Trophoblast cell (in vitro differentiated cells and primary cell): ENCODE results near the gene PLA1A.

Experiments used
- DNase-seq, 2 donors: peaks; one replicate each; pipeline ENCODE4 v3.0.0-alpha.2; 2016
- H2AFZ ChIP-seq: 2 replicates; pipeline ENCODE4 v1.6.1; 2013; ENCODE audit warnings: low read length, moderate library complexity, mild to moderate bottlenecking; ENCODE audit not compliant: insufficient read depth, poor library complexity
- H2AK5ac ChIP-seq: 2 replicates; pipeline ENCODE4 v1.6.1; 2013; ENCODE audit warnings: mild to moderate bottlenecking, low read length
- H2BK120ac ChIP-seq: 2 replicates; pipeline ENCODE4 v1.6.1; 2013; ENCODE audit warnings: low read length, mild to moderate bottlenecking, moderate library complexity; ENCODE audit not compliant: insufficient read depth, poor library complexity
- H2BK12ac ChIP-seq: 2 replicates; pipeline ENCODE4 v1.6.1; 2013; ENCODE audit warnings: mild to moderate bottlenecking, low read length, moderate library complexity
- H2BK5ac ChIP-seq: 2 replicates; pipeline ENCODE4 v1.6.1; 2013; ENCODE audit warnings: low read length, low read depth, moderate library complexity, mild to moderate bottlenecking; ENCODE audit not compliant: poor library complexity
- H3K14ac ChIP-seq: 2 replicates; pipeline ENCODE4 v1.6.1; 2013; ENCODE audit warnings: mild to moderate bottlenecking, low read length
- H3K18ac ChIP-seq: 2 replicates; pipeline ENCODE4 v1.6.1; 2013; ENCODE audit warnings: mild to moderate bottlenecking, low read length
- H3K23ac ChIP-seq: 2 replicates; pipeline ENCODE4 v1.6.1; 2013; ENCODE audit warnings: low read length
- H3K27ac ChIP-seq: 2 replicates; pipeline ENCODE4 v1.5.1; 2013; ENCODE audit warnings: low read depth, mild to moderate bottlenecking, inconsistent platforms, low read length, moderate library complexity
- H3K27me3 ChIP-seq: 2 replicates; pipeline ENCODE4 v1.6.1; 2013; ENCODE audit warnings: inconsistent platforms, mild to moderate bottlenecking, low read length, moderate library complexity; ENCODE audit not compliant: insufficient read depth
- H3K36me3 ChIP-seq, 2 experiments: 1 replicate in 1 of 2; 2 replicates in 1 of 2; pipeline ENCODE4 v1.6.1; 2013; ENCODE audit warnings: low read length in 2 of 2, mild to moderate bottlenecking in 2 of 2, moderate library complexity in 1 of 2; ENCODE audit not compliant: insufficient read depth in 2 of 2, control insufficient read depth in 1 of 2
- H3K4ac ChIP-seq: 2 replicates; pipeline ENCODE4 v1.6.1; 2013; ENCODE audit warnings: low read depth, mild to moderate bottlenecking, low read length, moderate library complexity
- H3K4me1 ChIP-seq, 2 experiments: 1 replicate in 1 of 2; 2 replicates in 1 of 2; pipeline ENCODE4 v1.6.1; 2013; ENCODE audit warnings: low read length in 2 of 2, mild to moderate bottlenecking in 2 of 2, moderate library complexity in 1 of 2; ENCODE audit not compliant: insufficient read depth in 2 of 2, control insufficient read depth in 1 of 2
- H3K4me2 ChIP-seq: 2 replicates; pipeline ENCODE4 v1.6.1; 2013; ENCODE audit warnings: inconsistent platforms, mild to moderate bottlenecking, low read length, moderate library complexity
- H3K4me3 ChIP-seq: 2 replicates; pipeline ENCODE4 v1.5.1; 2013; ENCODE audit warnings: mild to moderate bottlenecking, low read depth, low read length, inconsistent platforms
- H3K79me1 ChIP-seq: one replicate; pipeline ENCODE4 v1.6.1; 2013; ENCODE audit warnings: low read length
- H3K79me2 ChIP-seq: 2 replicates; pipeline ENCODE4 v1.6.1; 2013; ENCODE audit warnings: low read length, mild to moderate bottlenecking; ENCODE audit not compliant: control insufficient read depth, insufficient read depth, poor library complexity
- H3K9ac ChIP-seq: 2 replicates; pipeline ENCODE4 v1.6.1; 2013; ENCODE audit warnings: mild to moderate bottlenecking, low read length
- H3K9me3 ChIP-seq: 2 replicates; pipeline ENCODE4 v1.6.1; 2013; ENCODE audit warnings: low read depth, mild to moderate bottlenecking, control low read depth, inconsistent platforms, low read length; ENCODE audit not compliant: insufficient read depth
- H4K12ac ChIP-seq: 2 replicates; pipeline ENCODE4 v1.6.1; 2013; ENCODE audit warnings: low read depth, mild to moderate bottlenecking, low read length, moderate library complexity
- H4K8ac ChIP-seq: 2 replicates; pipeline ENCODE4 v1.6.1; 2013; ENCODE audit warnings: low read depth, mild to moderate bottlenecking, low read length, moderate library complexity
- H4K91ac ChIP-seq: one replicate; pipeline ENCODE4 v1.6.1; 2013; ENCODE audit warnings: low read depth, mild to moderate bottlenecking, low read length, moderate library complexity
- WGBS: extraction: QIAGEN DNeasy Blood & Tissue Kit; methylation state at CpG from one replicate; pipeline ENCODE4 v1.1.7; 2013; ENCODE audit warnings: missing lambda C conversion rate; ENCODE audit not compliant: insufficient read length, insufficient coverage; ENCODE audit errors: extremely low coverage; 5-methylcytosine and 5-hydroxymethylcytosine counted together

Gene PLA1A

GRCh38 chr3:119645813-119646212, 48.1 kb downstream of the PLA1A start:
- no peak for DNase-seq
- H3K4me2 ChIP-seq: no peak overlapping the region

GRCh38 chr3:119647171-119647570, 49.5 kb downstream of the PLA1A start:
- no peak overlapping the region for H2AK5ac ChIP-seq
- H3K4me1 ChIP-seq: no peaks in the 10 kb centered on the region

More at GRCh38 chr3:119645813-119646212, 48.1 kb downstream of the PLA1A start:
- Histone ChIP-seq H3K4ac (no peak overlapping the region), H3K79me2 (no peaks in the 10 kb centered on the region), H3K79me1 (no peaks in the 10 kb centered on the region), H2AFZ (no peak overlapping the region), H4K91ac (no peak overlapping the region), H2AK5ac (no peak overlapping the region), H3K4me3 (no peak overlapping the region), H3K18ac (no peak overlapping the region), H3K36me3 (peaks cover 19 to 47% of the 10 kb centered on the region in 2 experiments), H3K14ac (no peak overlapping the region), H3K23ac (no peak overlapping the region), H2BK120ac (no peak overlapping the region), H3K9ac (no peak overlapping the region), H2BK5ac (no peak overlapping the region), H3K27me3 (no peaks in the 10 kb centered on the region), H3K9me3 (peaks cover 2% of the 10 kb centered on the region), H2BK12ac (no peak overlapping the region), H3K4me1 (no peaks in the 10 kb centered on the region), H3K27ac (no peak overlapping the region), H4K12ac (no peak overlapping the region), H4K8ac (no peak overlapping the region)
- WGBS: no CpG with 5 or more reads among the region's 1 CpG

GRCh38 chr3:119647843-119648575, 50.3 kb downstream of the PLA1A start:
- no peak overlapping the region for H3K18ac ChIP-seq
- H2AFZ ChIP-seq: peak overlapping the region; percentile 13
- H2BK120ac ChIP-seq: no peak overlapping the region
- H3K27ac ChIP-seq: no peak overlapping the region
- peaks cover 2% of the 10 kb centered on the region for H3K9me3 ChIP-seq
- no peak overlapping the region for H3K23ac ChIP-seq
- H2BK5ac ChIP-seq: no peak overlapping the region
- H4K8ac ChIP-seq: no peak overlapping the region
- no peaks in the 10 kb centered on the region for H3K79me2 ChIP-seq
- H3K4me2 ChIP-seq: no peak overlapping the region
- no peak for DNase-seq
- no peak overlapping the region for H3K4me3 ChIP-seq
- no peak overlapping the region for H3K14ac ChIP-seq
- H3K4ac ChIP-seq: no peak overlapping the region
- WGBS: no CpG with 5 or more reads among the region's 12 CpGs
- no peak overlapping the region for H2BK12ac ChIP-seq
- H3K4me1 ChIP-seq: no peaks in the 10 kb centered on the region
- H2AK5ac ChIP-seq: no peak overlapping the region
- H3K36me3 ChIP-seq: peaks cover 16 to 46% of the 10 kb centered on the region in 2 experiments
- H4K91ac ChIP-seq: no peak overlapping the region
- no peak overlapping the region for H3K9ac ChIP-seq
- no peaks in the 10 kb centered on the region for H3K79me1 ChIP-seq
- no peaks in the 10 kb centered on the region for H3K27me3 ChIP-seq
- H4K12ac ChIP-seq: no peak overlapping the region

More at GRCh38 chr3:119647171-119647570, 49.5 kb downstream of the PLA1A start:
- no peak overlapping the region for H3K23ac ChIP-seq
- WGBS: no CpG with 5 or more reads among the region's 2 CpGs
- H3K9me3 ChIP-seq: no peaks in the 10 kb centered on the region
- no peak overlapping the region for H4K91ac ChIP-seq
- no peaks in the 10 kb centered on the region for H3K79me1 ChIP-seq
- H2BK12ac ChIP-seq: no peak overlapping the region
- no peak overlapping the region for H3K14ac ChIP-seq
- peaks cover 14 to 42% of the 10 kb centered on the region in 2 experiments for H3K36me3 ChIP-seq
- H4K12ac ChIP-seq: no peak overlapping the region
- DNase-seq: no peak
- no peak overlapping the region for H3K18ac ChIP-seq
- no peaks in the 10 kb centered on the region for H3K79me2 ChIP-seq
- H3K4me3 ChIP-seq: no peak overlapping the region
- no peaks in the 10 kb centered on the region for H3K27me3 ChIP-seq
- H2AFZ ChIP-seq: no peak overlapping the region
- H3K4ac ChIP-seq: no peak overlapping the region
- no peak overlapping the region for H2BK120ac ChIP-seq
- no peak overlapping the region for H3K9ac ChIP-seq
- H3K27ac ChIP-seq: no peak overlapping the region
- H3K4me2 ChIP-seq: no peak overlapping the region
- H2BK5ac ChIP-seq: no peak overlapping the region
- no peak overlapping the region for H4K8ac ChIP-seq

GRCh38 chr3:119649761-119650160, 52.1 kb downstream of the PLA1A start:
- H3K4me1 ChIP-seq: no peaks in the 10 kb centered on the region
- no peak overlapping the region for H3K9ac ChIP-seq
- no peak overlapping the region for H3K23ac ChIP-seq
- H3K9me3 ChIP-seq: peaks cover 2% of the 10 kb centered on the region
- H3K36me3 ChIP-seq: peaks cover 22 to 51% of the 10 kb centered on the region in 2 experiments
- DNase-seq: no peak
- H3K79me2 ChIP-seq: no peaks in the 10 kb centered on the region
- no peak overlapping the region for H2AFZ ChIP-seq
- no peak overlapping the region for H2BK120ac ChIP-seq
- H4K8ac ChIP-seq: no peak overlapping the region
- no peak overlapping the region for H3K14ac ChIP-seq
- no peak overlapping the region for H4K12ac ChIP-seq
- no peaks in the 10 kb centered on the region for H3K79me1 ChIP-seq
- no peak overlapping the region for H4K91ac ChIP-seq
- WGBS: 100% methylated on average over 1 of the region's 3 CpGs
- H3K27me3 ChIP-seq: no peaks in the 10 kb centered on the region
- H3K4me2 ChIP-seq: no peak overlapping the region
- no peak overlapping the region for H3K27ac ChIP-seq
- H2AK5ac ChIP-seq: no peak overlapping the region
- no peak overlapping the region for H3K4ac ChIP-seq
- H2BK5ac ChIP-seq: no peak overlapping the region
- no peak overlapping the region for H3K4me3 ChIP-seq
- no peak overlapping the region for H2BK12ac ChIP-seq
- no peak overlapping the region for H3K18ac ChIP-seq
